ENCODE results near the gene RAPGEF4. TPM values are rescaled to one million over a fixed set of nuclear protein-coding genes. Genes with fewer than 3 reads are reported as not detected.

RAPGEF4 gene
- total and polyA plus RNA-seq, 2 of the 13 experiments (the other 11 are each of a cell fraction or from before 2014, with no cell fraction given): 0.78 to 0.91 TPM

DNA sequence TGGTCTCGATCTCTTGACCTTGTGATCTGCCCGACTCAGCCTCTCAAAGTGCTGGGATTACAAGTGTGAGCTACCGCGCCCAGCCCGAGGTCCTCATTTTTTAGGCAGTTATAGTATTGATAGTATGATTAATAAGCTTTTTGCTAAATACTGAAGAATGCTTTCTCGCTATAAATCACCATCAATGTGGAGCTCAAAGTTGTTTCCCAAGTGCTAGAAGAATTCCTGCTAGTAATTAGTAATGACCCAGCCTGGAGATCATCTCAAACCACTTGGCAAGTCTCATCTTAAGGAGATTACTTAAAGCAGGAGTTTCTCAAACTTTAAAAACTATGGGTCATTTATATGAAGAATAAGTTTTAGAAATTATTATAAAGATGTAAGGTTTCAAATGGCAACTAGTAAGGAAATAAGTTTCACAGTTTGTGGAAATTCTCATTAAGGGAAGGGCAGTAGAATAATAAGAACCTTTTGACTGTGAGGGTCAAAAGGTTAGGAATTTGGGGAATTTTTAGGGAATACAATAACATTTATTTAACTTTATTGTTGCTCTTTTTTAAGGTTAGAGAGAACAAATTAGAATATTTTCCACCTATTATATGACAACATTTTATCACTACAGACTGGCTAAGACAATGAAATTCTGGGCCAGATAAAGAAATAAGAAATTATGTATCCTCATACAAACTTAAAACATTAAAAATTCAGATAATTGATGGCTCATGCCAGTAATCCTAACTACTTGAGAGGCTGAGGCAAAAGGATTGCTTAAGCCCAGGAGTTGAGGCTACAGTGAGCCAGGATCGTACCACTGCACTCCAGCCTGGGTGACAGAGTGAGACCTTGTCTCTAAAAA is 191.4 kb downstream of the RAPGEF4 start (continued):
- TF ChIP-seq, protein P1, sequence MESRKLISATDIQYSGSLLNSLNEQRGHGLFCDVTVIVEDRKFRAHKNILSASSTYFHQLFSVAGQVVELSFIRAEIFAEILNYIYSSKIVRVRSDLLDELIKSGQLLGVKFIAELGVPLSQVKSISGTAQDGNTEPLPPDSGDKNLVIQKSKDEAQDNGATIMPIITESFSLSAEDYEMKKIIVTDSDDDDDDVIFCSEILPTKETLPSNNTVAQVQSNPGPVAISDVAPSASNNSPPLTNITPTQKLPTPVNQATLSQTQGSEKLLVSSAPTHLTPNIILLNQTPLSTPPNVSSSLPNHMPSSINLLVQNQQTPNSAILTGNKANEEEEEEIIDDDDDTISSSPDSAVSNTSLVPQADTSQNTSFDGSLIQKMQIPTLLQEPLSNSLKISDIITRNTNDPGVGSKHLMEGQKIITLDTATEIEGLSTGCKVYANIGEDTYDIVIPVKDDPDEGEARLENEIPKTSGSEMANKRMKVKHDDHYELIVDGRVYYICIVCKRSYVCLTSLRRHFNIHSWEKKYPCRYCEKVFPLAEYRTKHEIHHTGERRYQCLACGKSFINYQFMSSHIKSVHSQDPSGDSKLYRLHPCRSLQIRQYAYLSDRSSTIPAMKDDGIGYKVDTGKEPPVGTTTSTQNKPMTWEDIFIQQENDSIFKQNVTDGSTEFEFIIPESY (CRISPR knock-in tag; IDR thresholded peaks at IDR 0.05): no peak
- no peak for TF ChIP-seq MIER2 (CRISPR knock-in tag; IDR thresholded peaks at IDR 0.05)
- TF ChIP-seq AGO2 (optimal IDR thresholded peaks at IDR 0.05; ENCODE audit: low read depth, low read length): no peak
- TF ChIP-seq, protein P2, sequence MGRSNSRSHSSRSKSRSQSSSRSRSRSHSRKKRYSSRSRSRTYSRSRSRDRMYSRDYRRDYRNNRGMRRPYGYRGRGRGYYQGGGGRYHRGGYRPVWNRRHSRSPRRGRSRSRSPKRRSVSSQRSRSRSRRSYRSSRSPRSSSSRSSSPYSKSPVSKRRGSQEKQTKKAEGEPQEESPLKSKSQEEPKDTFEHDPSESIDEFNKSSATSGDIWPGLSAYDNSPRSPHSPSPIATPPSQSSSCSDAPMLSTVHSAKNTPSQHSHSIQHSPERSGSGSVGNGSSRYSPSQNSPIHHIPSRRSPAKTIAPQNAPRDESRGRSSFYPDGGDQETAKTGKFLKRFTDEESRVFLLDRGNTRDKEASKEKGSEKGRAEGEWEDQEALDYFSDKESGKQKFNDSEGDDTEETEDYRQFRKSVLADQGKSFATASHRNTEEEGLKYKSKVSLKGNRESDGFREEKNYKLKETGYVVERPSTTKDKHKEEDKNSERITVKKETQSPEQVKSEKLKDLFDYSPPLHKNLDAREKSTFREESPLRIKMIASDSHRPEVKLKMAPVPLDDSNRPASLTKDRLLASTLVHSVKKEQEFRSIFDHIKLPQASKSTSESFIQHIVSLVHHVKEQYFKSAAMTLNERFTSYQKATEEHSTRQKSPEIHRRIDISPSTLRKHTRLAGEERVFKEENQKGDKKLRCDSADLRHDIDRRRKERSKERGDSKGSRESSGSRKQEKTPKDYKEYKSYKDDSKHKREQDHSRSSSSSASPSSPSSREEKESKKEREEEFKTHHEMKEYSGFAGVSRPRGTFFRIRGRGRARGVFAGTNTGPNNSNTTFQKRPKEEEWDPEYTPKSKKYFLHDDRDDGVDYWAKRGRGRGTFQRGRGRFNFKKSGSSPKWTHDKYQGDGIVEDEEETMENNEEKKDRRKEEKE (IDR thresholded peaks at IDR 0.05): no peak
- TF ChIP-seq, protein P3, sequence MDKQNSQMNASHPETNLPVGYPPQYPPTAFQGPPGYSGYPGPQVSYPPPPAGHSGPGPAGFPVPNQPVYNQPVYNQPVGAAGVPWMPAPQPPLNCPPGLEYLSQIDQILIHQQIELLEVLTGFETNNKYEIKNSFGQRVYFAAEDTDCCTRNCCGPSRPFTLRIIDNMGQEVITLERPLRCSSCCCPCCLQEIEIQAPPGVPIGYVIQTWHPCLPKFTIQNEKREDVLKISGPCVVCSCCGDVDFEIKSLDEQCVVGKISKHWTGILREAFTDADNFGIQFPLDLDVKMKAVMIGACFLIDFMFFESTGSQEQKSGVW (CRISPR knock-in tag; IDR thresholded peaks at IDR 0.05; ENCODE audit: borderline replicate concordance): no peak
- no peak for TF ChIP-seq CBX1 (IDR thresholded peaks at IDR 0.05; ENCODE audit: low read depth)
- no peak for TF ChIP-seq SAP130 (CRISPR knock-in tag; IDR thresholded peaks at IDR 0.05; ENCODE audit: low read depth)
- no peak for TF ChIP-seq TBL1XR1 (IDR thresholded peaks at IDR 0.05; ENCODE audit: borderline replicate concordance, low read length, partially characterized antibody)
- TF ChIP-seq CCDC6 (CRISPR knock-in tag; IDR thresholded peaks at IDR 0.05): no peak
- TF ChIP-seq SPEN (CRISPR knock-in tag; IDR thresholded peaks at IDR 0.05; ENCODE audit: low read depth): no peak

All from HepG2 (cell line).